SK-N-SH treated with all-trans-retinoic acid at 6 μM for 48 hours (cell line): ENCODE measurements around the gene GGTLC1.

Experiments
- PPARA ChIP-seq: fragments of 250-450 bp; sonication (Bioruptor Pico); IDR thresholded peaks from 2 replicates; pipeline ENCODE4 v1.5.0; 2020; ENCODE audit warnings: mild to moderate bottlenecking, borderline replicate concordance
- RARB ChIP-seq: fragments of 250-450 bp; sonication (Bioruptor Pico); IDR thresholded peaks from 2 replicates; pipeline ENCODE4 v1.8.0; 2021; ENCODE audit warnings: mild to moderate bottlenecking, moderate library complexity
- TSHZ2 ChIP-seq: fragments of 250-450 bp; sonication (Bioruptor Pico); IDR thresholded peaks from 2 replicates; pipeline ENCODE4 v1.5.0; 2020; ENCODE audit warnings: mild to moderate bottlenecking, moderate library complexity
- TF ChIP-seq, protein P1 (sequence below): fragments of 250-450 bp; sonication (Bioruptor Pico); IDR thresholded peaks from 2 replicates; pipeline ENCODE4 v1.8.0; 2020; ENCODE audit warnings: mild to moderate bottlenecking, moderate library complexity, borderline replicate concordance

DNA sequence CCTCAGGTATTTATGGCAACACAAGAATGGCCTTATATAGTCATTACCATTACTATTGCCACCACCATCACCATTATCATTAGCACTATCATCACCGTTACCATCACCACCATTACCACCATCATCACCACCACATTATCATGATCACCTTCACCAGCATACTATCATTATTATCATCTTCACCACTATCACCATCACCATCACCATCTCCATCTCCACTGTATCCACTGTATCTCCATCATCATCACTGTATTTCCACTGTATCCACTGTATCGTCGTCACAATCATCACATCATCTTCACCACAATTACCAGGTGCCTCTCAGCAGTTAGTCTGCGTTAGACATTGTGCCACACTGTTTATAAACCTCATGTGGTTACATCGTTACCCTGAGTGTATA, 45.3 kb downstream of the GGTLC1 start:
- no peak for TF ChIP-seq PPARA (CRISPR knock-in tag)
- no peak for TF ChIP-seq TSHZ2 (CRISPR knock-in tag)
- TF ChIP-seq, protein P1, sequence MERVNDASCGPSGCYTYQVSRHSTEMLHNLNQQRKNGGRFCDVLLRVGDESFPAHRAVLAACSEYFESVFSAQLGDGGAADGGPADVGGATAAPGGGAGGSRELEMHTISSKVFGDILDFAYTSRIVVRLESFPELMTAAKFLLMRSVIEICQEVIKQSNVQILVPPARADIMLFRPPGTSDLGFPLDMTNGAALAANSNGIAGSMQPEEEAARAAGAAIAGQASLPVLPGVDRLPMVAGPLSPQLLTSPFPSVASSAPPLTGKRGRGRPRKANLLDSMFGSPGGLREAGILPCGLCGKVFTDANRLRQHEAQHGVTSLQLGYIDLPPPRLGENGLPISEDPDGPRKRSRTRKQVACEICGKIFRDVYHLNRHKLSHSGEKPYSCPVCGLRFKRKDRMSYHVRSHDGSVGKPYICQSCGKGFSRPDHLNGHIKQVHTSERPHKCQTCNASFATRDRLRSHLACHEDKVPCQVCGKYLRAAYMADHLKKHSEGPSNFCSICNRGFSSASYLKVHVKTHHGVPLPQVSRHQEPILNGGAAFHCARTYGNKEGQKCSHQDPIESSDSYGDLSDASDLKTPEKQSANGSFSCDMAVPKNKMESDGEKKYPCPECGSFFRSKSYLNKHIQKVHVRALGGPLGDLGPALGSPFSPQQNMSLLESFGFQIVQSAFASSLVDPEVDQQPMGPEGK (CRISPR knock-in tag), result no peak
- no peak for TF ChIP-seq RARB (CRISPR knock-in tag)
